Smooth muscle cell (in vitro differentiated cells): ENCODE data around the gene APCDD1. TPM values are rescaled to one million over a fixed set of nuclear protein-coding genes. Genes with fewer than 3 reads are reported as not detected.

ENCODE experiments used
- DNase-seq: peaks from one replicate; lab custom pipeline; 2025; ENCODE audit not compliant: unreplicated experiment; lab: John Stamatoyannopoulos, UW
- H2AFZ ChIP-seq: fragments of 200-600 bp; sonication (generic); 2 replicates; pipeline ENCODE4 v1.6.0; 2016; ENCODE audit warnings: antibody characterized with exemption, low read depth, mild to moderate bottlenecking
- H3F3A ChIP-seq: fragments of 200-600 bp; sonication (generic); 2 replicates; pipeline ENCODE4 v1.6.0; 2017; ENCODE audit warnings: antibody characterized with exemption, low read depth
- H3K27ac ChIP-seq: fragments of 200-600 bp; sonication (generic); 2 replicates; pipeline ENCODE4 v1.5.1; 2016; ENCODE audit warnings: low read depth, mild to moderate bottlenecking
- H3K27me3 ChIP-seq: fragments of 200-600 bp; sonication (generic); 2 replicates; pipeline ENCODE4 v1.6.1; 2016; ENCODE audit warnings: low read depth, mild to moderate bottlenecking
- H3K36me3 ChIP-seq: fragments of 200-600 bp; sonication (generic); 2 replicates; pipeline ENCODE4 v1.5.1; 2016; ENCODE audit warnings: low read depth
- H3K4me1 ChIP-seq: fragments of 200-600 bp; sonication (generic); 2 replicates; pipeline ENCODE4 v1.5.1; 2016; ENCODE audit warnings: low read depth
- H3K4me2 ChIP-seq: fragments of 200-600 bp; sonication (generic); 2 replicates; pipeline ENCODE4 v1.6.0; 2016; ENCODE audit warnings: mild to moderate bottlenecking
- H3K4me3 ChIP-seq: fragments of 200-600 bp; sonication (generic); 2 replicates; pipeline ENCODE4 v1.5.1; 2016; ENCODE audit warnings: mild to moderate bottlenecking
- H3K79me2 ChIP-seq: fragments of 200-600 bp; sonication (generic); 2 replicates; pipeline ENCODE4 v1.6.0; 2016; ENCODE audit warnings: low read depth, mild to moderate bottlenecking
- H3K9ac ChIP-seq: fragments of 200-600 bp; sonication (generic); 2 replicates; pipeline ENCODE4 v1.6.0; 2016; ENCODE audit warnings: low read depth
- H3K9me3 ChIP-seq: fragments of 200-600 bp; sonication (generic); replicated peaks from 2 replicates; pipeline ENCODE4 v1.5.1; 2016; ENCODE audit warnings: low read depth
- H4K20me1 ChIP-seq: fragments of 200-600 bp; sonication (generic); 2 replicates; pipeline ENCODE4 v1.6.0; 2016; ENCODE audit warnings: low read depth
- CTCF ChIP-seq: fragments of 200-600 bp; sonication (generic); IDR thresholded peaks from 2 replicates; pipeline ENCODE4 v1.5.1; 2017; ENCODE audit warnings: borderline replicate concordance, mild to moderate bottlenecking, antibody characterized with exemption; ENCODE audit not compliant: insufficient read depth, poor library complexity, severe bottlenecking
- WGBS: methylation state at CpG from one replicate; pipeline ENCODE4 v1.1.7; 2016; ENCODE audit warnings: low lambda C conversion rate; 5-methylcytosine and 5-hydroxymethylcytosine counted together
- polyA plus RNA-seq: library from polyadenylated mRNA; unstranded; fragments of >200 nt; fragmentation: Nextera tagmentation; extraction: Ambion mirVana; gene quantifications from 2 replicates; pipeline ENCODE4 v1.2.1, GENCODE V29; 2016
- total RNA-seq: library from RNA; depleted of rRNA; stranded (reverse); fragments of >200 nt; gene quantifications from 2 replicates; pipeline ENCODE4 v1.2.3, GENCODE V29; 2014

Gene APCDD1
- total RNA-seq (15.0 and 17.3 TPM in 2 replicates), polyA plus RNA-seq (23.1 and 24.5 TPM in 2 replicates)

GRCh38 chr18:10453806-10454680 is at the start of gene APCDD1:
Gene APCDD1, plus strand, starts transcription at chr18:10454635. Its CDS starts 347 bp downstream, at chr18:10454982.
- peak within 1 kb of the TSS; percentile 92 for H2AFZ ChIP-seq
- H3K4me2 ChIP-seq = peak within 1 kb of the TSS; percentile 90
- H3K4me3 ChIP-seq = peak within 1 kb of the TSS; percentile 73
- H3K4me1 ChIP-seq = peaks cover 19% of the 10 kb centered on the region
- H3K27ac ChIP-seq = no peak within 1 kb of the TSS
- H3F3A ChIP-seq = peaks cover 30% of the 10 kb centered on the region
- peaks cover 3% of the 10 kb centered on the region for H4K20me1 ChIP-seq
- no peaks in the 10 kb centered on the region for H3K36me3 ChIP-seq
- peak within 1 kb of the TSS; percentile 45 for H3K9ac ChIP-seq
- peaks cover 32% of the 10 kb centered on the region for H3K79me2 ChIP-seq
- no peaks in the 10 kb centered on the region for H3K9me3 ChIP-seq
- no peak for TF ChIP-seq CTCF
- 7% methylated on average over 26 of the region's 64 CpGs for WGBS
- DNase-seq = peak; percentile 43
- H3K27me3 ChIP-seq = no peaks in the 10 kb centered on the region

GRCh38 chr18:10405014-10405493 is 49.4 kb upstream of the APCDD1 start:
- H3K9me3 ChIP-seq = no peaks in the 10 kb centered on the region
- H3K36me3 ChIP-seq = no peaks in the 10 kb centered on the region
- H3F3A ChIP-seq = peaks cover 10% of the 10 kb centered on the region
- no peak overlapping the region for H3K27ac ChIP-seq
- H3K79me2 ChIP-seq = no peaks in the 10 kb centered on the region
- H3K4me2 ChIP-seq = no peak overlapping the region
- H3K4me1 ChIP-seq = peaks cover 33% of the 10 kb centered on the region
- no peak overlapping the region for H3K4me3 ChIP-seq
- H3K27me3 ChIP-seq = no peaks in the 10 kb centered on the region
- no peak for TF ChIP-seq CTCF
- no peak overlapping the region for H2AFZ ChIP-seq
- DNase-seq = no peak
- 68% methylated on average over 10 of the region's 10 CpGs for WGBS
- no peaks in the 10 kb centered on the region for H4K20me1 ChIP-seq
- H3K9ac ChIP-seq = no peak overlapping the region

GRCh38 chr18:10405816-10406663 is 48.4 kb upstream of the APCDD1 start:
- DNase-seq = no peak
- H3K79me2 ChIP-seq = no peaks in the 10 kb centered on the region
- 71% methylated on average over 16 of the region's 16 CpGs for WGBS
- no peak for TF ChIP-seq CTCF
- peaks cover 36% of the 10 kb centered on the region for H3K4me1 ChIP-seq
- no peaks in the 10 kb centered on the region for H4K20me1 ChIP-seq
- H3K4me2 ChIP-seq = no peak overlapping the region
- H3K27ac ChIP-seq = no peak overlapping the region
- H3K4me3 ChIP-seq = no peak overlapping the region
- no peaks in the 10 kb centered on the region for H3K9me3 ChIP-seq
- H3K27me3 ChIP-seq = no peaks in the 10 kb centered on the region
- H3K36me3 ChIP-seq = no peaks in the 10 kb centered on the region
- H3F3A ChIP-seq = peaks cover 10% of the 10 kb centered on the region
- H3K9ac ChIP-seq = no peak overlapping the region
- H2AFZ ChIP-seq = no peak overlapping the region
